Natural killer cell (primary cell): ENCODE results near the gene KLHL33. TPM values are rescaled to one million over a fixed set of nuclear protein-coding genes. Genes with fewer than 3 reads are reported as not detected.

Experiments
- ATAC-seq, 3 donors: fragments of 150-1000 bp in 2 of 3; fragments of 200-7000 bp in 1 of 3; cut with Tn5 transposase; 1 replicate in 1 of 3; 2 replicates in 2 of 3; pipeline ENCODE4 v1.10.0; 2021; ENCODE audit warnings: mild to moderate bottlenecking in 2 of 3, moderate library complexity in 2 of 3
- DNase-seq, 2 donors: peaks; one replicate each; pipeline versions ENCODE4 v3.0.0 to v3.0.0-alpha.2; 2013 to 2021; ENCODE audit warnings: mixed read lengths in 1 of 2
- H3K27ac ChIP-seq: one replicate; pipeline ENCODE4 v1.5.1; 2013; ENCODE audit warnings: mild to moderate bottlenecking, low read length
- H3K27me3 ChIP-seq: one replicate; pipeline ENCODE4 v1.6.1; 2013; ENCODE audit warnings: low read length; ENCODE audit not compliant: control insufficient read depth, insufficient read depth
- H3K36me3 ChIP-seq: one replicate; pipeline ENCODE4 v1.6.1; 2013; ENCODE audit warnings: low read length; ENCODE audit not compliant: control insufficient read depth, insufficient read depth
- H3K4me1 ChIP-seq: one replicate; pipeline ENCODE4 v1.6.1; 2013; ENCODE audit warnings: low read length; ENCODE audit not compliant: control insufficient read depth, insufficient read depth
- H3K4me3 ChIP-seq: one replicate; pipeline ENCODE4 v1.5.1; 2013; ENCODE audit warnings: low read length
- H3K9me3 ChIP-seq: one replicate; pipeline ENCODE4 v1.6.1; 2013; ENCODE audit warnings: low read length; ENCODE audit not compliant: control insufficient read depth, insufficient read depth
- H3K27ac Mint-ChIP-seq, 2 donors: one replicate each; pipeline ENCODE4 v1.8.0; 2022; ENCODE audit warnings: mild to moderate bottlenecking in 2 of 2, mixed read lengths in 2 of 2, moderate library complexity in 1 of 2
- H3K27me3 Mint-ChIP-seq, 2 donors: one replicate each; pipeline ENCODE4 v1.8.0; 2022; ENCODE audit warnings: low read depth in 2 of 2, mixed read lengths in 2 of 2
- H3K36me3 Mint-ChIP-seq: one replicate; pipeline ENCODE4 v1.8.0; 2022; ENCODE audit warnings: mixed read lengths
- H3K4me1 Mint-ChIP-seq, 2 donors: one replicate each; pipeline ENCODE4 v1.8.0; 2022; ENCODE audit warnings: mixed read lengths in 2 of 2
- H3K4me3 Mint-ChIP-seq: one replicate; pipeline ENCODE4 v1.8.0; 2022; ENCODE audit warnings: mild to moderate bottlenecking, moderate library complexity, mixed read lengths
- H3K9me3 Mint-ChIP-seq, 2 donors: one replicate each; pipeline ENCODE4 v1.8.0; 2022; ENCODE audit warnings: mixed read lengths in 2 of 2
- CTCF ChIP-seq: fragments of 200-600 bp; IDR thresholded peaks from one replicate; pipeline ENCODE4 v1.8.0; 2022; ENCODE audit warnings: antibody characterized with exemption
- WGBS: methylation state at CpG from one replicate; pipeline ENCODE4 v1.1.7; 2013; ENCODE audit warnings: missing lambda C conversion rate; ENCODE audit not compliant: insufficient coverage; 5-methylcytosine and 5-hydroxymethylcytosine counted together
- intact Hi-C: fragments of 100-400 bp; cut with micrococcal nuclease; formaldehyde crosslinking; loops from one replicate; pipeline ENCODE4 v1.14.2; 2022
- total RNA-seq, 4 donors: library from RNA; stranded (reverse); fragments of 120-200 nt in 1 of 4; gene quantifications; one replicate each; pipeline versions ENCODE4 v1.2.3 to v1.2.4, GENCODE V29; 2013 to 2022

Gene KLHL33
- total RNA-seq, 3 donors from 2014 or later (not counting 1 experiment from before 2014, with no cell fraction given), result 0.25 to 0.97 (median 0.31) TPM

- no peaks in the 10 kb centered on the region for H3K9me3 Mint-ChIP-seq
- TF ChIP-seq CTCF, result no peak
- H3K4me1 Mint-ChIP-seq, result no peaks in the 10 kb centered on the region
- H3K4me1 ChIP-seq, result no peaks in the 10 kb centered on the region
- no peak overlapping the region for H3K27ac Mint-ChIP-seq
- H3K36me3 Mint-ChIP-seq, result peaks cover 24% of the 10 kb centered on the region
- no peaks in the 10 kb centered on the region for H3K27me3 ChIP-seq
- peaks cover 94% of the 10 kb centered on the region for H3K36me3 ChIP-seq
- no peak for ATAC-seq
- WGBS, result 98% methylated on average over 10 of the region's 10 CpGs
- intact Hi-C loops, result no loop called here
- no peak overlapping the region for H3K4me3 ChIP-seq
- no peak overlapping the region for H3K27ac ChIP-seq
- DNase-seq, result no peak
- no peaks in the 10 kb centered on the region for H3K27me3 Mint-ChIP-seq
- no peak overlapping the region for H3K4me3 Mint-ChIP-seq
- no peaks in the 10 kb centered on the region for H3K9me3 ChIP-seq
Observed at GRCh38 chr14:20383032-20383431, 52.9 kb downstream of the KLHL33 start.

- H3K4me3 ChIP-seq, result no peak overlapping the region
- ATAC-seq (no peak), DNase-seq (no peak)
- TF ChIP-seq CTCF, result no peak
- Mint-ChIP-seq H3K36me3 (peaks cover 20% of the 10 kb centered on the region), H3K9me3 (no peaks in the 10 kb centered on the region), H3K27ac (peak overlapping the region in 1 of 2 donors; percentile 27), H3K4me3 (no peak overlapping the region), H3K27me3 (no peaks in the 10 kb centered on the region), H3K4me1 (no peaks in the 10 kb centered on the region)
- peaks cover 94% of the 10 kb centered on the region for H3K36me3 ChIP-seq
- 96% methylated on average over 12 of the region's 12 CpGs for WGBS
- no peaks in the 10 kb centered on the region for H3K4me1 ChIP-seq
- intact Hi-C loops, result no loop called here
- H3K27ac ChIP-seq, result no peak overlapping the region
- H3K27me3 ChIP-seq, result no peaks in the 10 kb centered on the region
- no peaks in the 10 kb centered on the region for H3K9me3 ChIP-seq
Observed at GRCh38 chr14:20382526-20382925, 53.4 kb downstream of the KLHL33 start.

- Mint-ChIP-seq H3K36me3 (peaks cover 20% of the 10 kb centered on the region), H3K27me3 (no peaks in the 10 kb centered on the region), H3K4me1 (no peaks in the 10 kb centered on the region), H3K4me3 (no peak overlapping the region), H3K27ac (no peak overlapping the region), H3K9me3 (no peaks in the 10 kb centered on the region)
- WGBS, result 93% methylated on average over 7 of the region's 7 CpGs
- no peak overlapping the region for H3K27ac ChIP-seq
- ATAC-seq (no peak), DNase-seq (no peak)
- H3K36me3 ChIP-seq, result peaks cover 95% of the 10 kb centered on the region
- H3K9me3 ChIP-seq, result no peaks in the 10 kb centered on the region
- no peaks in the 10 kb centered on the region for H3K4me1 ChIP-seq
- H3K27me3 ChIP-seq, result no peaks in the 10 kb centered on the region
- no peak overlapping the region for H3K4me3 ChIP-seq
- intact Hi-C loops, result no loop called here
- no peak for TF ChIP-seq CTCF
Observed at GRCh38 chr14:20381341-20381740, 54.6 kb downstream of the KLHL33 start.

GRCh38 chr14:20380681-20381080 lies 55.3 kb downstream of the KLHL33 start:
- ATAC-seq, result no peak
- Histone ChIP-seq H3K4me3 (no peak overlapping the region), H3K27me3 (no peaks in the 10 kb centered on the region), H3K36me3 (peaks cover 95% of the 10 kb centered on the region), H3K4me1 (no peaks in the 10 kb centered on the region), H3K27ac (no peak overlapping the region), H3K9me3 (no peaks in the 10 kb centered on the region)
- H3K27ac Mint-ChIP-seq, result no peak overlapping the region
- TF ChIP-seq CTCF, result no peak
- H3K9me3 Mint-ChIP-seq, result no peaks in the 10 kb centered on the region
- H3K27me3 Mint-ChIP-seq, result no peaks in the 10 kb centered on the region
- H3K4me3 Mint-ChIP-seq, result no peak overlapping the region
- peaks cover 25% of the 10 kb centered on the region for H3K36me3 Mint-ChIP-seq
- no peaks in the 10 kb centered on the region for H3K4me1 Mint-ChIP-seq
- 85% methylated on average over 6 of the region's 6 CpGs for WGBS
- no peak for DNase-seq
- intact Hi-C loops, result no loop called here
